Thoracic aorta (tissue), 2 donors: ENCODE results near the gene VIPR2. TPM values are rescaled to one million over a fixed set of nuclear protein-coding genes. Genes with fewer than 3 reads are reported as not detected.

Source experiments
- ATAC-seq: fragments of 150-250 bp; one replicate; pipeline ENCODE4 v1.8.0; 2017; ENCODE audit warnings: low read depth; ENCODE audit not compliant: insufficient number of reproducible peaks, low FRiP score
- DNase-seq: peaks from one replicate; pipeline ENCODE4 v3.0.0-alpha.2; 2020; ENCODE audit warnings: low spot score
- H3K27ac ChIP-seq, 2 donors: fragments of 200-600 bp; sonication (generic); 1 replicate in 1 of 2; 2 replicates in 1 of 2; pipeline ENCODE4 v1.5.1; 2016; ENCODE audit warnings: mild to moderate bottlenecking in 2 of 2, moderate library complexity in 2 of 2
- H3K27me3 ChIP-seq: fragments of 200-600 bp; sonication (generic); replicated peaks from 2 replicates; pipeline ENCODE4 v1.6.0; 2016; ENCODE audit warnings: mild to moderate bottlenecking; ENCODE audit not compliant: insufficient read depth
- H3K36me3 ChIP-seq: fragments of 200-600 bp; sonication (generic); one replicate; pipeline ENCODE4 v1.5.1; 2016
- H3K4me1 ChIP-seq, 2 donors: fragments of 200-600 bp; sonication (generic); 1 replicate in 1 of 2; 2 replicates in 1 of 2; pipeline versions ENCODE4 v1.5.1 to v1.6.0; 2016; ENCODE audit warnings: low read depth in 2 of 2, mild to moderate bottlenecking in 1 of 2; ENCODE audit not compliant: control insufficient read depth in 1 of 2
- H3K4me3 ChIP-seq: fragments of 200-600 bp; sonication (generic); 2 replicates; pipeline ENCODE4 v1.5.1; 2016; ENCODE audit warnings: mild to moderate bottlenecking
- H3K9me3 ChIP-seq: fragments of 200-600 bp; sonication (generic); 2 replicates; pipeline ENCODE4 v1.5.1; 2016
- total RNA-seq, 2 donors: library from RNA; depleted of rRNA; stranded (reverse); fragments of >200 nt; gene quantifications; one replicate each; pipeline versions ENCODE4 v1.1.0 to v1.2.3, GENCODE V29; 2016
- TF ChIP-seq, protein P1 (sequence below): fragments of 200-600 bp; sonication (generic); IDR thresholded peaks from one replicate; pipeline ENCODE4 v1.5.1; 2019; ENCODE audit warnings: antibody characterized with exemption

VIPR2 gene
- total RNA-seq, 2 donors from 2014 or later, result 18.3 to 29.5 TPM

DNA sequence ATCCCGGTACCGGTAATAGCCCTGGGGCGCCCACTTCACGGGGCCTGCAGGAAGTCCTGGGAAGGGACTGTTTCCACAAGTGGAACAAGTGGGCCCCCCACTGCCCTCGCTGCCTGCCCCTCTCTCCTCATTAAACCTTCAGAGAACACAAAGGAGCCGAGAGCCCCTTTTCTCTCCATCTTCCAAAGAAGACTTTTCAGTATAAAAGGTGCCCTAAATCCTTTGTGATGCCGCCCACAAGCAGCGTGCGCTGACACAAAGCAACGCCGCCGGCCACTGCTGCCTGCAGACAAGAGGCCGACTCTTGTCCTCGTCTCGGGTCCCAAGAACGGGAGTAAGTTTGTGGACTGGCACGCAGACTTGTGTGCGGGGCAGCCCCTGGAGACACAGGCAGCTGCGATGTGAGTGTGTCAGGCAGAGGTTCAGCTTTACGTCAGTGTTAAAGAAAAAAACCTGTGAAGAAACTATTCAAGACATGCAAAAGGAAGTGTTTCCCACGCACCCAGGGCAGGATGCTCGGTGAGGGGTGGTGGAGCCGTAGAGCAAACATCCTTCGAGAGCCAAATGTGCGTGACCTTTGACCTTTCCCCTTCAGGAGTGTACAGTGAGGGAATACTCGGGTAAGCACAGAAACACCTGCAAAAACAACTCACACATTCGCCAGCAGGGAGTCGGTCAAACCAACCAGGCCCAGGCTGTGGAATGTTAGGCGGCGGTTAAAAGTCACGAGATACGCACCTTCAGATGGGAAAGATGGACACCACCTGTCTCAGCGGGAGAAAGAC lies 118.2 kb downstream of the VIPR2 start:
- DNase-seq (no peak), ATAC-seq (no peak)
- Histone ChIP-seq H3K4me3 (no peak overlapping the region), H3K27ac (no peak overlapping the region), H3K4me1 (peaks cover 0 to 8% of the 10 kb centered on the region in 2 donors), H3K36me3 (no peaks in the 10 kb centered on the region), H3K9me3 (no peaks in the 10 kb centered on the region), H3K27me3 (no peaks in the 10 kb centered on the region)
- TF ChIP-seq, protein P1, sequence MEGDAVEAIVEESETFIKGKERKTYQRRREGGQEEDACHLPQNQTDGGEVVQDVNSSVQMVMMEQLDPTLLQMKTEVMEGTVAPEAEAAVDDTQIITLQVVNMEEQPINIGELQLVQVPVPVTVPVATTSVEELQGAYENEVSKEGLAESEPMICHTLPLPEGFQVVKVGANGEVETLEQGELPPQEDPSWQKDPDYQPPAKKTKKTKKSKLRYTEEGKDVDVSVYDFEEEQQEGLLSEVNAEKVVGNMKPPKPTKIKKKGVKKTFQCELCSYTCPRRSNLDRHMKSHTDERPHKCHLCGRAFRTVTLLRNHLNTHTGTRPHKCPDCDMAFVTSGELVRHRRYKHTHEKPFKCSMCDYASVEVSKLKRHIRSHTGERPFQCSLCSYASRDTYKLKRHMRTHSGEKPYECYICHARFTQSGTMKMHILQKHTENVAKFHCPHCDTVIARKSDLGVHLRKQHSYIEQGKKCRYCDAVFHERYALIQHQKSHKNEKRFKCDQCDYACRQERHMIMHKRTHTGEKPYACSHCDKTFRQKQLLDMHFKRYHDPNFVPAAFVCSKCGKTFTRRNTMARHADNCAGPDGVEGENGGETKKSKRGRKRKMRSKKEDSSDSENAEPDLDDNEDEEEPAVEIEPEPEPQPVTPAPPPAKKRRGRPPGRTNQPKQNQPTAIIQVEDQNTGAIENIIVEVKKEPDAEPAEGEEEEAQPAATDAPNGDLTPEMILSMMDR, result no peak

DNA sequence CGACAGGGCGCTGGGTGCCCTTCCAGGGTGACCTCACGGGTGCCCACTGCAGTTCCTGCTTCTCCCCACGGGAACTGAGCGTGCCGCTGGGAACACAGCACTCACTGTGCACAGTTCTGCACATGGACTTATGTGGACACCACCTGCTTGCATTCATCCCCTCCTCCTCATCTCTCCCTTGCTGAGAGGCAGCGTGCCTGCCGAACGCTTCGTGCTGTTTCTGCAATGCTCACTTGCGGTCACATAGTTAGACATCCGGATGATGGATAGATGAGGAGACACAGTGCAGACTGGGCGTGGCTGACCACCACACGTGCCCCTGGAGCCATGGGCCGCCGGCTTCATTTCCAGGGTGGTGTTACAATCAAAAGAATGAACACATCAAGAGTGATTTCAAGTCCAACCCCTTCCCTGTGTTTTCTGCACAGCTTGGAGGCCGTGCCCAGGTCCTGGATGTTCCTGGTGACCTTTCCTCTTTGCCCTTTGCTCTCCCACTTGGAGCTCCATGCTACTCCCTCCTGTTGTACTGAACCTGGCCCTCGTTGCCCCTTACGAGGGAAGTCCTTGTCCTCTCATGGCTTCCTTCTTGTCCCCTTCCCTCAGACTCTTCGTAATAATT lies 119.4 kb downstream of the VIPR2 start:
- TF ChIP-seq, protein P1, result no peak
- H3K36me3 ChIP-seq, result no peaks in the 10 kb centered on the region
- DNase-seq, result no peak
- no peaks in the 10 kb centered on the region for H3K27me3 ChIP-seq
- no peak overlapping the region for H3K27ac ChIP-seq
- H3K9me3 ChIP-seq, result no peaks in the 10 kb centered on the region
- H3K4me3 ChIP-seq, result no peak overlapping the region
- ATAC-seq, result no peak
- no peaks in the 10 kb centered on the region for H3K4me1 ChIP-seq

DNA sequence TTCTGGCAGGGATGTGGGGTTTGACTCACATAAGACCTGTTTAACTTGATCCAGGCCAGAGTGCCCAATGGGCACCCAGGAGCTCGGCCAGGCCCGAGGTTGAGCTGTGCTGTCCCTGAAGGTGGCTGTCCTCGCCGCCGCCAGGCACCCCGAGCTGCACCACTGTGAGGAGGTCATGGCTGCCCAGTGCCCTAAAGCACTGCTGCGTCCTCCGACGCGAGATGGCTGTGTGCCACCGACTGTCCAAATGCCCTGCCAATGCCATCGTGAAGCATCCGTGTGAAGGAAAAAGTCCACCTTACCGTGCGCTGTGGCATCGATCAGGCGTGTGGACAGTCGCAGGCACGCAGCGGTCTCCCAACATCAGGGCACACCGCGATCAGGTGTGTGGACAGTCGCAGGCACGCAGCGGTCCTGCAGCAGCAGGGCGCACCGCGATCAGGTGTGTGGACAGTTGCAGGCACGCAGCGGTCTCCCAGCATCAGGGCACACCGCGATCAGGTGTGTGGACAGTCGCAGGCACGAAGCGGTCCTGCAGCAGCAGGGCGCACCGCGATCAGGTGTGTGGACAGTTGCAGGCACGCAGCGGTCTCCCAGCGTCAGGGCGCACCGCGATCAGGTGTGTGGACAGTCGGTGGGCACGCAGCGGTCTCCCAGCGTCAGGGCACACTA lies 120.3 kb downstream of the VIPR2 start:
- TF ChIP-seq, protein P1, result no peak
- no peaks in the 10 kb centered on the region for H3K36me3 ChIP-seq
- H3K4me1 ChIP-seq, result peaks cover 5 to 7% of the 10 kb centered on the region in 2 donors
- no peak overlapping the region for H3K4me3 ChIP-seq
- H3K9me3 ChIP-seq, result no peaks in the 10 kb centered on the region
- no peak for ATAC-seq
- DNase-seq, result no peak
- no peak overlapping the region for H3K27ac ChIP-seq
- H3K27me3 ChIP-seq, result no peaks in the 10 kb centered on the region

GRCh38 chr7:159023746-159024145 lies 120.9 kb downstream of the VIPR2 start:
- no peaks in the 10 kb centered on the region for H3K27me3 ChIP-seq
- no peak overlapping the region for H3K27ac ChIP-seq
- no peak for DNase-seq
- H3K9me3 ChIP-seq, result no peaks in the 10 kb centered on the region
- TF ChIP-seq, protein P1, result no peak
- no peak overlapping the region for H3K4me3 ChIP-seq
- peaks cover 8 to 12% of the 10 kb centered on the region in 2 donors for H3K4me1 ChIP-seq
- no peaks in the 10 kb centered on the region for H3K36me3 ChIP-seq
- ATAC-seq, result no peak

DNA sequence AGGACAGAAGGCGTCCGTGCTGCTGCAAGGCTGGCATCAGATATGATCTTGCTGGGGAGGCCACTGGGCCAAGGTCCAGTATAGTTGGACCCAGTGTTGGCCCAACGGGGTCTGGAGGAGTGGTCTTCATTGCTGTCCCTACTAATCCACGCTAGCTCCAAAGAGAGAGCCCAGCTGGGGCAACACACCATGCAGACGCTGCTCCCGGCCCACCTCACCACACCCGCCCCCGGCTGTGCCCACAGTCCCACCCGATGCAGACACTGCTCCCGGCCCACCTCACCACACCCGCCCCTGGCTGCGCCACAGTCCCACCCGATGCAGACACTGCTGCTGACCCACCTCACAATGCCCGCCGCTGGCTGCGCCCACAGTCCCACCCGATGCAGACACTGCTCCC lies 121.5 kb downstream of the VIPR2 start:
- no peak for ATAC-seq
- Histone ChIP-seq H3K4me3 (no peak overlapping the region), H3K36me3 (no peaks in the 10 kb centered on the region), H3K4me1 (peaks cover 8 to 14% of the 10 kb centered on the region in 2 donors), H3K9me3 (no peaks in the 10 kb centered on the region), H3K27ac (no peak overlapping the region), H3K27me3 (no peaks in the 10 kb centered on the region)
- no peak for DNase-seq
- TF ChIP-seq, protein P1, result no peak
